Ovary (tissue), 9 donors: ENCODE results near the gene EHHADH. TPM values are rescaled to one million over a fixed set of nuclear protein-coding genes. Genes with fewer than 3 reads are reported as not detected.

Source experiments
- DNase-seq, 5 donors: peaks; one replicate each; pipeline ENCODE4 v3.0.0-alpha.2; 2019 to 2020
- H3K27ac ChIP-seq, 2 donors: fragments of 200-600 bp; one replicate each; pipeline versions ENCODE4 v1.5.1 to v1.8.0; 2019 to 2022
- H3K27me3 ChIP-seq: fragments of 200-600 bp; one replicate; pipeline ENCODE4 v1.8.0; 2022
- H3K36me3 ChIP-seq: fragments of 200-600 bp; sonication (generic); one replicate; pipeline ENCODE4 v1.5.1; 2019
- H3K4me1 ChIP-seq: one replicate; pipeline ENCODE4 v1.8.1; 2013; ENCODE audit warnings: mild to moderate bottlenecking, moderate library complexity; ENCODE audit not compliant: insufficient read depth
- H3K4me3 ChIP-seq: fragments of 200-600 bp; sonication (generic); one replicate; pipeline ENCODE4 v1.5.1; 2017
- H3K9me3 ChIP-seq, 2 donors: fragments of 200-600 bp in 1 of 2; sonication (generic) in 1 of 2; one replicate each; pipeline versions ENCODE4 v1.5.1 to v1.8.1; 2013 to 2019; ENCODE audit warnings: mild to moderate bottlenecking in 1 of 2, moderate library complexity in 1 of 2
- EP300 ChIP-seq: sonication (generic); formaldehyde crosslinking; IDR thresholded peaks from one replicate; pipeline ENCODE4 v1.6.1; 2017; ENCODE audit warnings: antibody characterized with exemption
- POLR2A ChIP-seq: fragments of 450-650 bp; IDR thresholded peaks from one replicate; pipeline ENCODE4 v1.6.1; 2017; ENCODE audit warnings: antibody characterized with exemption, mild to moderate bottlenecking, moderate library complexity
- WGBS, 3 donors: extraction: QIAGEN DNeasy Blood & Tissue Kit in 1 of 3; methylation state at CpG; one replicate each; pipeline versions ENCODE4 v1.1.5 to v1.1.7; 2013 to 2017; 5-methylcytosine and 5-hydroxymethylcytosine counted together
- intact Hi-C, 4 donors: fragments of 100-400 bp; cut with DNase I; formaldehyde crosslinking; loops; one replicate each; pipeline versions ENCODE4 v1.11.0 to v1.15.1; 2022 to 2023
- polyA plus RNA-seq, 2 donors: library from polyadenylated mRNA; stranded (reverse); fragments of 200-250 nt in 1 of 2; fragments of 350-450 nt in 1 of 2; fragmentation: Illumina TruSeq in 1 of 2; extraction: RNeasy Lipid Tissue Mini Kit (QIAGEN cat#74804) in 1 of 2; gene quantifications; one replicate each; pipeline ENCODE4 v1.2.3, GENCODE V29; 2013 to 2014
- total RNA-seq, 7 donors: library from RNA; depleted of rRNA in 2 of 7; stranded (reverse); fragments of >200 nt in 2 of 7; fragmentation: NEBNext Ultra II Directional in 3 of 7; extraction: Animal tissue kit (Norgen Biotek cat#: 25700) in 3 of 7; gene quantifications; one replicate each; pipeline versions ENCODE4 v1.1.0 to v1.2.4, GENCODE V29; 2016 to 2023
- TF ChIP-seq, protein P1 (sequence below), 3 donors: fragments of 450-650 bp in 2 of 3; fragments of 200-600 bp in 1 of 3; IDR thresholded peaks; one replicate each; pipeline versions ENCODE4 v1.5.1 to v1.8.0; 2016 to 2022; ENCODE audit warnings: antibody characterized with exemption in 3 of 3, mild to moderate bottlenecking in 1 of 3
- donor health status: DM: no; HTN: no; CAD: no; lungs with moderate emphysema.
- donor health status: DM: no; HTN: no; CAD: no.
- donor health status: Bipolar disorder and iron deficiency.
- donor health status: DM: yes; HTN: yes; CAD: no.
- donor health status: DM: no; HTN: no; CAD: no.
- donor health status: DM: yes; HTN: yes; CAD: no.

EHHADH gene
- total and polyA plus RNA-seq, 9 donors, result 1.4 to 6.9 (median 2.9) TPM

DNA sequence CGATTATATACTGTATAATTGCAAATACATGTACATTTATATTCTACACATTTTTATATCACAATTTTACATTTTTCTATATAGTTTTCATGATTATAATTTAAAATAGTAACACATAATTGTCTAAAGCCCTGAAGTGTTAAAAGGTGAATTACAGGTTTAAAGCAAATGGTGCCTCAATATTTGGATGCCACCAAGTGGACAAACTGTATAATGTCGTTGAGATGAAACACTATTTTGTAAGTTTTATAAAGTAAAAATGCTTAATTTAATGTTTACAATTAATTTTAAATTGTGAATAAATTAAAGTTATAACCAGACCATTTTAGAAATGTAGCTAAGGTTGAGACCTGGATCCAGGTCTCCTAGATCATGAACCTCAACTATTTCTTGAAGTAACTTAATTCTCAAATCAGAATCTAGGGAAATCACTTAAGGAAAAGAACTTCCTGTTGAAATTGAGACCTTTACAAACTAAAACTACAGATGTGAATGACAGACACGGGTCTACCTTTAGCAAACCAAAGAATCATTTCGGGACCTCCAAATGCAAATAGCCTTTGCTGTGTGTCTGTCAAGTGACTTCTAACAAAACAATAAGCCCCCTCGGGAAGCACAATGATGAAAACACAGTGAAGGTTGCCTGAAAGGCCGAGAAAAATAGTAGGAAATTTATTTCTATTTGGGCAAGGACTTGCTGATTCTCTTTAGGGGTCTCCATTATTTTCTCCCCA, 37.8 kb downstream of the EHHADH start:
- H3K27me3 ChIP-seq, result no peaks in the 10 kb centered on the region
- intact Hi-C loops, result no loop called here
- no peaks in the 10 kb centered on the region for H3K4me1 ChIP-seq
- 5 to 17% (median 12%) methylated on average over 6 of the region's 6 CpGs for WGBS, 3 donors
- H3K9me3 ChIP-seq, result no peaks in the 10 kb centered on the region
- H3K27ac ChIP-seq, result peak overlapping the region in 1 of 2 donors; percentile 53
- H3K36me3 ChIP-seq, result no peaks in the 10 kb centered on the region
- peak overlapping the region; percentile 8 for H3K4me3 ChIP-seq
- no peak for DNase-seq
- TF ChIP-seq POLR2A, result no peak
- TF ChIP-seq, protein P1, sequence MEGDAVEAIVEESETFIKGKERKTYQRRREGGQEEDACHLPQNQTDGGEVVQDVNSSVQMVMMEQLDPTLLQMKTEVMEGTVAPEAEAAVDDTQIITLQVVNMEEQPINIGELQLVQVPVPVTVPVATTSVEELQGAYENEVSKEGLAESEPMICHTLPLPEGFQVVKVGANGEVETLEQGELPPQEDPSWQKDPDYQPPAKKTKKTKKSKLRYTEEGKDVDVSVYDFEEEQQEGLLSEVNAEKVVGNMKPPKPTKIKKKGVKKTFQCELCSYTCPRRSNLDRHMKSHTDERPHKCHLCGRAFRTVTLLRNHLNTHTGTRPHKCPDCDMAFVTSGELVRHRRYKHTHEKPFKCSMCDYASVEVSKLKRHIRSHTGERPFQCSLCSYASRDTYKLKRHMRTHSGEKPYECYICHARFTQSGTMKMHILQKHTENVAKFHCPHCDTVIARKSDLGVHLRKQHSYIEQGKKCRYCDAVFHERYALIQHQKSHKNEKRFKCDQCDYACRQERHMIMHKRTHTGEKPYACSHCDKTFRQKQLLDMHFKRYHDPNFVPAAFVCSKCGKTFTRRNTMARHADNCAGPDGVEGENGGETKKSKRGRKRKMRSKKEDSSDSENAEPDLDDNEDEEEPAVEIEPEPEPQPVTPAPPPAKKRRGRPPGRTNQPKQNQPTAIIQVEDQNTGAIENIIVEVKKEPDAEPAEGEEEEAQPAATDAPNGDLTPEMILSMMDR (IDR thresholded peaks at IDR 0.05), result peak; percentile 15 to 29 (median 25)

DNA sequence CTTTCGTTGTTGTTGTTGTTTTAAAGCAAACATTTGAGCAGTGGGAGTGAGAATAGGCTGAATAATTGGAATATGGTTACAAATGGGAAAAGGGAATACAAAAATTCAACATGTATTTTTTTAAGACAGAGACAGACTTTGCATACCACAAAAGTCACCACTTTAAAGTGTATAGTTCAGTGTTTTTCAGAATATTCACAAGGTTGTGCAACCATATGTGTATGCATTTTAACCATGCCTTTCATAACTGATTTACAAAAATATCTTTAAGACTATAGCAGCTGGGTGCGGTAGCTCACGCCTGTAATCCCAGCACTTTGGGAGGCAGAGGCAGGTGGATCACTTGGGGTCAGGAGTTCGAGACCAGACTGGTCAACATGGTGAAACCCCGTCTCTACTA, 41.3 kb downstream of the EHHADH start:
- H3K9me3 ChIP-seq, result no peaks in the 10 kb centered on the region
- DNase-seq, result no peak
- 93 to 98% (median 95%) methylated on average over 5 of the region's 5 CpGs for WGBS, 3 donors
- no peaks in the 10 kb centered on the region for H3K27me3 ChIP-seq
- no peak overlapping the region for H3K4me3 ChIP-seq
- intact Hi-C loops, result no loop called here
- H3K4me1 ChIP-seq, result no peaks in the 10 kb centered on the region
- TF ChIP-seq, protein P1 (IDR thresholded peaks at IDR 0.05), result no peak
- TF ChIP-seq EP300 (no peak), POLR2A (no peak)
- no peak overlapping the region for H3K27ac ChIP-seq
- H3K36me3 ChIP-seq, result no peaks in the 10 kb centered on the region

DNA sequence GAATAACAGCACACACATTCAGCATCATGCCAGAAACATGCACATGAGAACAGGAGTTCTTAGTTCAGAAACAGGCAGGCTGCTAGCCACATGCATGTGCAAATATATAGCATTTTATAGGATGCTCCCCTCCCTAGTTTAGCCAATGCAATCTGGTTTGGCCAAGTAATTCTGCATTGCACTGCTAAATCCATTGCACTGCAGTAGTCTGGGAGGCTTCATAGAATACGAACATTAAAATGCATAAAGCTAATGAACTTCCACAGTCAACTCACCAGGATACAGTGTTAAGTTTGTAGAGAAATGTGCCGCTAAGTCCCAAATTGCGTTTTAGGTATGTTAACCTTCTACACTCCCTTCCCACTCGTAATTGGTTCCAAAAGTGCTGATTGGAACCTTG, 41.8 kb downstream of the EHHADH start:
- Histone ChIP-seq H3K4me3 (no peak overlapping the region), H3K27ac (no peak overlapping the region), H3K36me3 (no peaks in the 10 kb centered on the region), H3K27me3 (no peaks in the 10 kb centered on the region), H3K9me3 (no peaks in the 10 kb centered on the region), H3K4me1 (no peaks in the 10 kb centered on the region)
- WGBS, 3 donors, result 91 to 93% (median 92%) methylated on average over 4 of the region's 4 CpGs
- intact Hi-C loops, result no loop called here
- TF ChIP-seq EP300, result no peak
- TF ChIP-seq, protein P1 (IDR thresholded peaks at IDR 0.05), result no peak
- DNase-seq, result no peak

DNA sequence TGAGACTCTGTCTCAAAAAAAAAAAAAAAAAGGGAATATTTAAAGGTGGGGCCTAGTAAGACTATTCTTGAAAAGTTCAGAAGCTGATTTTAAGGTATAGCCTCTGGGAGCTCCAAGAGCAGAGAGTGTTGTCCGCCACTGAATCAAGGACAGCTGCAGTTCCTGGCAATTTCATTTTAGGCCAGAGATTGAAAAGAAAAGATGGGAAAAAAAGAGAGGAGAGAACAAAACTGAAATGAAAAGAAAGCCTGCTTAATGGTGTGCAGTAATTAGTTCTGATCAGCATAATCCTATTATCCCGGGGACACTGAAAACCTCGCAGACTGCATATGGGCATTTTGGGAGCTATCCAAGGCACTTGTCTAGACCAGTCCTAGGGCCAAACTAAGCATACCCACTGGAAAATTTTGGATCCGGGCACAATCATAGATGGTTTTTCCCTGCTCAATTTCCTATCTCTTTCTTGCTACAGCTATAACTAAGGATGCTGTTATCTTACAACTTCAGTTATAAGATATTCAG, 43.2 kb downstream of the EHHADH start:
- WGBS, 3 donors, result 74 to 91% (median 88%) methylated on average over 4 of the region's 4 CpGs

More for the DNA sequence above, 43.2 kb downstream of the EHHADH start:
- no peak overlapping the region for H3K4me3 ChIP-seq
- no peak overlapping the region for H3K27ac ChIP-seq
- H3K27me3 ChIP-seq, result no peaks in the 10 kb centered on the region
- no peaks in the 10 kb centered on the region for H3K9me3 ChIP-seq
- intact Hi-C loops, result no loop called here
- DNase-seq, result no peak
- no peaks in the 10 kb centered on the region for H3K36me3 ChIP-seq
- no peaks in the 10 kb centered on the region for H3K4me1 ChIP-seq
- TF ChIP-seq, protein P1 (IDR thresholded peaks at IDR 0.05), result no peak
- TF ChIP-seq POLR2A (no peak), EP300 (no peak)
